CD14-positive monocyte (primary cell): Measurements from ENCODE around the gene PAOX. TPM values are rescaled to one million over a fixed set of nuclear protein-coding genes. Genes with fewer than 3 reads are reported as not detected.

Source experiments
- DNase-seq, 3 donors: peaks; one replicate each; pipeline ENCODE4 v3.0.0-alpha.2; 2011 to 2022
- H2AFZ ChIP-seq: 2 replicates; pipeline ENCODE4 v1.6.0; 2012; ENCODE audit warnings: mild to moderate bottlenecking, low read depth, low read length, inconsistent platforms; ENCODE audit not compliant: insufficient read depth, poor library complexity, severe bottlenecking
- H3K27ac ChIP-seq, 2 donors: 1 replicate in 1 of 2; 2 replicates in 1 of 2; pipeline ENCODE4 v1.5.1; 2012 to 2013; ENCODE audit warnings: low read length in 2 of 2, control low read depth in 1 of 2, inconsistent platforms in 1 of 2, low read depth in 1 of 2, mild to moderate bottlenecking in 1 of 2
- H3K27me3 ChIP-seq, 2 donors: one replicate each; pipeline versions ENCODE4 v1.6.0 to v1.6.1; 2011 to 2013; ENCODE audit warnings: low read length in 2 of 2; ENCODE audit not compliant: control insufficient read depth in 2 of 2, insufficient read depth in 2 of 2
- H3K36me3 ChIP-seq, 2 donors: replicated peaks in 1 of 2; 1 replicate in 1 of 2; 2 replicates in 1 of 2; pipeline versions ENCODE4 v1.5.1 to v1.6.1; 2012 to 2013; ENCODE audit warnings: low read length in 2 of 2, control low read depth in 1 of 2, inconsistent platforms in 1 of 2, mild to moderate bottlenecking in 1 of 2; ENCODE audit not compliant: insufficient read depth in 2 of 2, control insufficient read depth in 1 of 2
- H3K4me1 ChIP-seq, 2 donors: 1 replicate in 1 of 2; 2 replicates in 1 of 2; pipeline versions ENCODE4 v1.5.1 to v1.6.1; 2012 to 2013; ENCODE audit warnings: low read length in 2 of 2, control low read depth in 1 of 2, inconsistent platforms in 1 of 2, mild to moderate bottlenecking in 1 of 2, moderate library complexity in 1 of 2; ENCODE audit not compliant: insufficient read depth in 2 of 2, control insufficient read depth in 1 of 2
- H3K4me2 ChIP-seq: replicated peaks from 2 replicates; pipeline ENCODE3; 2012; ENCODE audit warnings: low read length, moderate library complexity, mild to moderate bottlenecking; ENCODE audit not compliant: poor library complexity, severe bottlenecking; ENCODE audit errors: extremely low read depth
- H3K4me3 ChIP-seq, 3 experiments: fragments of 200-600 bp in 1 of 3; sonication (generic) in 1 of 3; replicated peaks in 1 of 3; 1 replicate in 2 of 3; 2 replicates in 1 of 3; pipeline ENCODE4 v1.5.1; 2011 to 2013; ENCODE audit warnings: low read length in 3 of 3, mild to moderate bottlenecking in 3 of 3, control low read depth in 2 of 3, low read depth in 2 of 3, inconsistent platforms in 1 of 3, moderate library complexity in 1 of 3
- H3K79me2 ChIP-seq: 2 replicates; pipeline ENCODE4 v1.6.0; 2012; ENCODE audit warnings: mild to moderate bottlenecking, control low read depth, inconsistent platforms, low read length, moderate library complexity; ENCODE audit not compliant: insufficient read depth
- H3K9ac ChIP-seq: 2 replicates; pipeline ENCODE4 v1.6.0; 2017; ENCODE audit warnings: low read length, mild to moderate bottlenecking; ENCODE audit not compliant: insufficient read depth, poor library complexity, severe bottlenecking
- H3K9me3 ChIP-seq, 2 donors: replicated peaks in 1 of 2; 1 replicate in 1 of 2; 2 replicates in 1 of 2; pipeline versions ENCODE4 v1.5.1 to v1.6.1; 2012 to 2013; ENCODE audit warnings: low read length in 2 of 2, control low read depth in 1 of 2; ENCODE audit not compliant: control insufficient read depth in 1 of 2, insufficient read depth in 1 of 2
- H4K20me1 ChIP-seq: 2 replicates; pipeline ENCODE4 v1.6.0; 2012; ENCODE audit warnings: mild to moderate bottlenecking, low read length, control low read depth, moderate library complexity; ENCODE audit not compliant: insufficient read depth
- H3K27ac Mint-ChIP-seq, 7 donors: one replicate each; pipeline ENCODE4 v1.8.0; 2020; ENCODE audit warnings: mild to moderate bottlenecking in 7 of 7, mixed read lengths in 7 of 7, moderate library complexity in 6 of 7, inconsistent platforms in 2 of 7
- H3K27me3 Mint-ChIP-seq, 3 donors: one replicate each; pipeline ENCODE4 v1.8.0; 2021 to 2022; ENCODE audit warnings: low read depth in 3 of 3, mild to moderate bottlenecking in 3 of 3, mixed read lengths in 3 of 3, moderate library complexity in 3 of 3, inconsistent platforms in 1 of 3
- H3K36me3 Mint-ChIP-seq, 2 donors: one replicate each; pipeline ENCODE4 v1.8.0; 2020; ENCODE audit warnings: mixed read lengths in 2 of 2, inconsistent platforms in 1 of 2, mild to moderate bottlenecking in 1 of 2
- H3K4me1 Mint-ChIP-seq: one replicate; pipeline ENCODE4 v1.8.0; 2020; ENCODE audit warnings: mild to moderate bottlenecking, mixed read lengths
- H3K4me3 Mint-ChIP-seq, 2 donors: one replicate each; pipeline ENCODE4 v1.8.0; 2020; ENCODE audit warnings: mild to moderate bottlenecking in 2 of 2, mixed read lengths in 2 of 2, moderate library complexity in 1 of 2
- H3K9me3 Mint-ChIP-seq, 7 donors: one replicate each; pipeline ENCODE4 v1.8.0; 2020 to 2022; ENCODE audit warnings: mixed read lengths in 7 of 7, mild to moderate bottlenecking in 6 of 7, moderate library complexity in 6 of 7, inconsistent platforms in 2 of 7
- CTCF ChIP-seq: fragments of 200-600 bp; IDR thresholded peaks from one replicate; pipeline ENCODE4 v1.8.0; 2022; ENCODE audit warnings: antibody characterized with exemption, mild to moderate bottlenecking
- WGBS: methylation state at CpG from one replicate; pipeline ENCODE4 v1.1.5; 2013; ENCODE audit warnings: missing lambda C conversion rate; ENCODE audit not compliant: insufficient coverage; 5-methylcytosine and 5-hydroxymethylcytosine counted together
- intact Hi-C, 2 donors: fragments of 100-400 bp; cut with micrococcal nuclease; formaldehyde crosslinking; loops; one replicate each; pipeline versions ENCODE4 v1.15.0 to v1.15.1; 2023
- polyA plus RNA-seq, 3 donors: library from polyadenylated mRNA; depleted of rRNA in 1 of 3; unstranded in 2 of 3; stranded (reverse) in 1 of 3; fragments of 300-500 nt in 2 of 3; fragments of >200 nt in 1 of 3; fragmentation: Illumina TruSeq in 2 of 3; gene quantifications; 1 replicate in 2 of 3; 2 replicates in 1 of 3; pipeline ENCODE4 v1.2.3, GENCODE V29; 2012 to 2021

PAOX gene
- polyA plus RNA-seq, 3 donors, result 3.9 to 9.5 (median 9.3) TPM

DNA sequence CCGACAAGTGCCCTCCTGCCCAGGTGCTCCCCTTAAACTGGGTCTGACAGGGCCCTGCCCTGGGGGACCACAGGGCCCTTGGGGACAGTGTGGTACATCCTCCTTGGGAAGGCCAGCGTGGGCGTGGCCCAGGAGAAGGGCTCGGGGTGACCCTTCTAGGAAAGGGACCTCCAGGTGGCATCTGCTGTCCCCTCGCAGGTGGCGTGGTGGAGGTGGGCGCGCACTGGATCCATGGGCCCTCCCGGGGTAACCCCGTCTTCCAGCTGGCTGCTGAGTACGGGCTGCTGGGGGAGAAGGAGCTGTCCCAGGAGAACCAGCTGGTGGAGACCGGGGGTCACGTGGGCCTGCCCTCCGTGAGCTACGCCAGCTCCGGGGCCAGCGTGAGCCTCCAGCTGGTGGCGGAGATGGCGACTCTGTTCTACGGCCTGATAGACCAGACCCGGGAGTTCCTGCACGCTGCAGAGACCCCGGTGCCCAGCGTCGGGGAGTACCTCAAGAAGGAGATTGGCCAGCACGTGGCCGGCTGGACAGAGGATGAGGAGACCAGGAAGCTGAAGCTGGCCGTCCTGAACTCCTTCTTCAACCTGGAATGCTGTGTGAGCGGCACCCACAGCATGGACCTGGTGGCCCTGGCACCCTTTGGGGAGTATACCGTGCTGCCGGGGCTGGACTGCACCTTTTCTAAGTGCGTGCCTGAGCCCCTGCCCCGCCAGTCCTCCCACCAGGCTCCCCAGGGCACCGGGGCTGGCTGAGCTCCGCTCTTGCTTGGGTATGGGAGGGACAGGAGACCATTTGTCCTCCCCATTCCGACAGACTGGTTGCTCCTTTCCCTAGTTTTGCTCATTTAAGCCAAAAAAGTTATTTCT, 972 bp downstream of the PAOX start:
- Histone ChIP-seq H3K9ac (peak overlapping the region; percentile 68), H3K4me2 (peak overlapping the region; percentile 89), H3K79me2 (no peaks in the 10 kb centered on the region), H3K4me1 (peaks cover 31 to 42% of the 10 kb centered on the region in 2 donors), H4K20me1 (no peaks in the 10 kb centered on the region), H3K36me3 (no peaks in the 10 kb centered on the region), H3K27me3 (peaks cover 0 to 6% of the 10 kb centered on the region in 2 donors), H3K9me3 (no peaks in the 10 kb centered on the region), H3K4me3 (peak overlapping the region; percentile 44 to 78 (median 51)), H3K27ac (no peak overlapping the region), H2AFZ (peak overlapping the region; percentile 85)
- peaks cover 16 to 18% of the 10 kb centered on the region in 2 donors for H3K36me3 Mint-ChIP-seq
- peaks cover 25% of the 10 kb centered on the region for H3K4me1 Mint-ChIP-seq
- no peak for TF ChIP-seq CTCF
- intact Hi-C loops, result loop anchor here in 1 of 2 donors (10.0 kb wide), 1 partner anchor 1075 kb away; the partner anchor contains the start of gene STK32C
- WGBS, result 96% methylated on average over 24 of the region's 36 CpGs
- no peak for DNase-seq
- H3K27me3 Mint-ChIP-seq, result peaks cover 6 to 25% (median 19%) of the 10 kb centered on the region in 3 donors
- peaks cover 0 to 2% (median 0%) of the 10 kb centered on the region in 7 donors for H3K9me3 Mint-ChIP-seq
- peak overlapping the region; percentile 75 for H3K4me3 Mint-ChIP-seq
- H3K27ac Mint-ChIP-seq, result no peak overlapping the region

- Histone ChIP-seq H3K4me2 (peak overlapping the region; percentile 47), H4K20me1 (no peaks in the 10 kb centered on the region)
Observed at GRCh38 chr10:133381036-133381435, 2.0 kb downstream of the PAOX start.

More at GRCh38 chr10:133381036-133381435, 2.0 kb downstream of the PAOX start:
- peak overlapping the region in 1 of 2 donors; percentile 1 for H3K27ac ChIP-seq
- Mint-ChIP-seq H3K36me3 (peaks cover 16 to 21% of the 10 kb centered on the region in 2 donors), H3K9me3 (peaks cover 0 to 2% (median 0%) of the 10 kb centered on the region in 7 donors), H3K4me3 (peak overlapping the region; percentile 56 to 75), H3K4me1 (peaks cover 25% of the 10 kb centered on the region), H3K27ac (peak overlapping the region in 4 of 7 donors; percentile 6 to 37 (median 17)), H3K27me3 (peaks cover 6 to 25% (median 17%) of the 10 kb centered on the region in 3 donors)
- peak; percentile 10 to 40 (median 18) for DNase-seq
- no peak overlapping the region for H3K9ac ChIP-seq
- H3K4me1 ChIP-seq, result peaks cover 31 to 42% of the 10 kb centered on the region in 2 donors
- intact Hi-C loops, result no loop called here
- no peaks in the 10 kb centered on the region for H3K9me3 ChIP-seq
- 8% methylated on average over 7 of the region's 8 CpGs for WGBS
- no peaks in the 10 kb centered on the region for H3K79me2 ChIP-seq
- TF ChIP-seq CTCF, result no peak
- H3K36me3 ChIP-seq, result no peaks in the 10 kb centered on the region
- peak overlapping the region; percentile 59 for H2AFZ ChIP-seq
- H3K27me3 ChIP-seq, result peaks cover 0 to 6% of the 10 kb centered on the region in 2 donors
- peak overlapping the region in 1 of 3 experiments; percentile 42 for H3K4me3 ChIP-seq
